HEK293 (cell line): Measurements from ENCODE around the gene ITPKA.

Experiments
- CTCF ChIA-PET: fragments of 350-600 bp; formaldehyde crosslinking; extraction: SDS; loops from one replicate; lab custom pipeline; 2021; ENCODE audit warnings: antibody characterized with exemption; lab: Yijun Ruan, JAX
- POLR2A ChIA-PET: fragments of 300-600 bp; formaldehyde crosslinking; extraction: SDS; loops from one replicate; lab custom pipeline; 2020; ENCODE audit warnings: antibody characterized with exemption, inconsistent platforms; lab: Yijun Ruan, JAX
- H3K27ac ChIP-seq: fragments of 200-500 bp; sonication (Bioruptor generic); 2 replicates; pipeline ENCODE4 v1.5.1; 2014; ENCODE audit warnings: low read depth, low read length, control low read depth, inconsistent platforms; ENCODE audit errors: extremely low read depth
- H3K36me3 ChIP-seq, 2 experiments: fragments of 200-500 bp in 1 of 2; sonication (Bioruptor generic) in 1 of 2; 1 replicate in 1 of 2; 2 replicates in 1 of 2; pipeline ENCODE4 v1.5.1; 2014 to 2017; ENCODE audit warnings: inconsistent platforms in 2 of 2, low read length in 2 of 2; ENCODE audit not compliant: control insufficient read depth in 2 of 2, insufficient read depth in 1 of 2
- H3K4me1 ChIP-seq: fragments of 200-500 bp; sonication (Bioruptor generic); 2 replicates; pipeline ENCODE4 v1.5.1; 2014; ENCODE audit warnings: mild to moderate bottlenecking, low read length, inconsistent platforms; ENCODE audit not compliant: control insufficient read depth, insufficient read depth
- H3K4me3 ChIP-seq: 2 replicates; pipeline ENCODE4 v1.5.1; 2011; ENCODE audit warnings: low read depth, mild to moderate bottlenecking, control low read depth, low read length, moderate library complexity
- H3K9me3 ChIP-seq: fragments of 200-500 bp; sonication (Bioruptor generic); 2 replicates; pipeline ENCODE4 v1.5.1; 2014; ENCODE audit warnings: low read depth, low read length, inconsistent platforms; ENCODE audit not compliant: control insufficient read depth, insufficient read depth
- CTCF ChIP-seq: fragments of 450-650 bp; formaldehyde crosslinking; IDR thresholded peaks from 2 replicates; pipeline ENCODE4 v1.5.1; 2016; ENCODE audit warnings: missing biosample characterization, missing genetic modification characterization
- FEZF1 ChIP-seq: fragments of 450-650 bp; formaldehyde crosslinking; IDR thresholded peaks from 2 replicates; pipeline ENCODE4 v1.5.1; 2016; ENCODE audit warnings: missing biosample characterization, missing genetic modification characterization
- IKZF3 ChIP-seq: fragments of 450-650 bp; IDR thresholded peaks from 2 replicates; pipeline ENCODE4 v1.5.0; 2018; ENCODE audit warnings: missing biosample characterization, mild to moderate bottlenecking, missing genetic modification characterization, moderate library complexity
- KLF17 ChIP-seq: fragments of 450-650 bp; formaldehyde crosslinking; IDR thresholded peaks from 2 replicates; pipeline ENCODE4 v1.5.1; 2016; ENCODE audit warnings: missing biosample characterization, missing genetic modification characterization
- OSR2 ChIP-seq: fragments of 450-650 bp; formaldehyde crosslinking; IDR thresholded peaks from 2 replicates; pipeline ENCODE4 v1.5.1; 2016; ENCODE audit warnings: missing biosample characterization, missing genetic modification characterization
- PRDM2 ChIP-seq: fragments of 450-650 bp; formaldehyde crosslinking; IDR thresholded peaks from 2 replicates; pipeline ENCODE4 v1.5.1; 2016; ENCODE audit warnings: missing biosample characterization, missing genetic modification characterization, borderline replicate concordance
- SP2 ChIP-seq: fragments of 450-650 bp; formaldehyde crosslinking; IDR thresholded peaks from 2 replicates; pipeline ENCODE4 v1.5.1; 2016; ENCODE audit warnings: missing biosample characterization, missing genetic modification characterization
- ZNF311 ChIP-seq: fragments of 450-650 bp; formaldehyde crosslinking; IDR thresholded peaks from 2 replicates; pipeline ENCODE4 v1.5.1; 2017; ENCODE audit warnings: missing biosample characterization, missing genetic modification characterization, borderline replicate concordance
- ZNF366 ChIP-seq: fragments of 450-650 bp; formaldehyde crosslinking; conservative IDR thresholded peaks from 2 replicates; pipeline ENCODE4 v1.5.1; 2016; ENCODE audit warnings: missing biosample characterization, missing genetic modification characterization
- ZNF426 ChIP-seq: fragments of 450-650 bp; formaldehyde crosslinking; IDR thresholded peaks from 2 replicates; pipeline ENCODE4 v1.5.1; 2017; ENCODE audit warnings: missing biosample characterization, missing genetic modification characterization, mild to moderate bottlenecking, inconsistent platforms, moderate library complexity
- ZNF580 ChIP-seq: fragments of 450-650 bp; formaldehyde crosslinking; IDR thresholded peaks from 2 replicates; pipeline ENCODE4 v1.5.1; 2016; ENCODE audit warnings: missing biosample characterization, missing genetic modification characterization
- ZNF624 ChIP-seq: fragments of 450-650 bp; formaldehyde crosslinking; IDR thresholded peaks from 2 replicates; pipeline ENCODE4 v1.5.1; 2017; ENCODE audit warnings: missing biosample characterization, missing genetic modification characterization
- ZNF692 ChIP-seq: fragments of 450-650 bp; formaldehyde crosslinking; IDR thresholded peaks from 2 replicates; pipeline ENCODE4 v1.5.1; 2016; ENCODE audit warnings: missing biosample characterization, missing genetic modification characterization
- ZNF776 ChIP-seq: fragments of 450-650 bp; formaldehyde crosslinking; IDR thresholded peaks from 2 replicates; pipeline ENCODE4 v1.5.0; 2017; ENCODE audit warnings: missing biosample characterization, missing genetic modification characterization, borderline replicate concordance
- ZNF837 ChIP-seq: fragments of 450-650 bp; formaldehyde crosslinking; IDR thresholded peaks from 2 replicates; pipeline ENCODE4 v1.5.1; 2016; ENCODE audit warnings: missing biosample characterization, missing genetic modification characterization

Gene ITPKA

GRCh38 chr15:41523097-41523496 lies 29.4 kb downstream of the ITPKA start:
- no peak overlapping the region for H3K4me3 ChIP-seq
- H3K27ac ChIP-seq: no peak overlapping the region
- no peaks in the 10 kb centered on the region for H3K9me3 ChIP-seq
- CTCF ChIA-PET: no interaction called here
- H3K36me3 ChIP-seq: peaks cover 0 to 53% of the 10 kb centered on the region in 2 experiments; a peak in 2 of 3 replicates
- TF ChIP-seq OSR2 (tag by site-specific recombination) (no peak), IKZF3 (tag by site-specific recombination) (no peak), KLF17 (tag by site-specific recombination) (no peak), SP2 (tag by site-specific recombination) (no peak), PRDM2 (tag by site-specific recombination) (no peak), ZNF311 (tag by site-specific recombination) (no peak), ZNF426 (tag by site-specific recombination) (no peak), ZNF776 (tag by site-specific recombination) (no peak), ZNF580 (tag by site-specific recombination) (no peak), FEZF1 (no peak), ZNF692 (tag by site-specific recombination) (no peak), CTCF (tag by site-specific recombination) (no peak), ZNF837 (no peak), ZNF624 (tag by site-specific recombination) (no peak), ZNF366 (tag by site-specific recombination) (no peak)
- no peaks in the 10 kb centered on the region for H3K4me1 ChIP-seq
- POLR2A ChIA-PET: no interaction called here
